ENCODE data around the gene THSD7B.

The THSD7B gene

GRCh38 chr2:137437386-137437785, 672.0 kb downstream of the THSD7B start:
- no peaks in the 10 kb centered on the region for H3K9me3 ChIP-seq (ENCODE audit: control insufficient read depth, insufficient read depth, low read length)
- H3K27ac ChIP-seq (ENCODE audit: low read depth, low read length), result no peak overlapping the region

DNA sequence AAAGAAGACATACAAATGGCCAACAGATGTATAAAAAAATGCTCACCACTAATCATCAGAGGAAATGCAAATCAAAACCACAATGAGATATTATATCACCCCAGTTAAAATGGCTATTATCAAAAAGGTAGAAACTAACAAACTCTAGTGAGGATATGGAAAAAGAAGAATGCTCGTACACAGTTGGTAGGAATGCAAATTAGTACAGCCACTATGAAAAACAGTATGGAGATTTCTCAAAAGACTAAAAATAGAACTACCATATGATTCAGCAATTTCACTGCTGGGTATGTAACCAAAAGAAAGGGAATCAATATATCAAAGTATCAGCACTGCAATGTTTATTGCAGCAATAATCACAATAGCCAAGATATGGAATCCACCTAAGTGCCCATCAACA, 679.6 kb downstream of the THSD7B start:
- H3K36me3 ChIP-seq (ENCODE audit: control insufficient read depth, low read length), result no peaks in the 10 kb centered on the region

More at GRCh38 chr2:137437386-137437785, 672.0 kb downstream of the THSD7B start:
- TF ChIP-seq EZH2phosphoT487 (IDR thresholded peaks at IDR 0.05; ENCODE audit: borderline replicate concordance, low read length), result no peak
- no peak for TF ChIP-seq CTCF (IDR thresholded peaks at IDR 0.05; ENCODE audit: low read depth, low read length, poor library complexity, severe bottlenecking)
- Histone ChIP-seq H4K20me1 (ENCODE audit: control insufficient read depth, insufficient read depth, low read depth, low read length) (no peaks in the 10 kb centered on the region), H3K27me3 (ENCODE audit: control insufficient read depth, low read length) (no peaks in the 10 kb centered on the region), H3K9me2 (replicated peaks; ENCODE audit: control insufficient read depth, low read length) (no peaks in the 10 kb centered on the region; the same call in 1 of the 2 replicates), H3K79me2 (ENCODE audit: control insufficient read depth, low read length) (no peaks in the 10 kb centered on the region), H3K4me2 (ENCODE audit: low read length) (no peak overlapping the region), H3F3A (ENCODE audit: control insufficient read depth, insufficient read depth) (no peaks in the 10 kb centered on the region), H3K4me1 (ENCODE audit: control insufficient read depth, low read length) (no peaks in the 10 kb centered on the region), H3K4me3 (ENCODE audit: low read length) (no peak overlapping the region), H3K36me3 (ENCODE audit: control insufficient read depth, low read length) (no peaks in the 10 kb centered on the region)

DNA sequence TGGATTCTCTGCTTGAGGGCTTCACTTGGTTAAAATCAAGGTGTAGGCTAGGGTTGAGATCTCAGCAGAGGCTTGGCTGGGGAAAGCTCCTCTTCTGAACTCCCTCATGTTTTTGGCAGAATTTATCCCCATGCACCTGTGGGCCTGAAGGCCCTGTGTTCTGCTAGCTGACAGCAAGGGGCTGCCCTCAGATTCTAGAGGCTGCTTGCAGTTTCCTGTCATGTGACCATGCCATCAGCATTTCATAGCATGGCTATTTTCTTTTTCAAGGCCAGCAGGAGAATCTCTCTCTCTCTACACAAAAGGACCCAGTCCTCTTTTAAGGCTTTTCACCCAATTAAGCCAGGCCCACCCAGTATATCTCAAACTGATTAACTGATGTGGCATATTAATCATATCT, 684.1 kb downstream of the THSD7B start:
- H3K36me3 ChIP-seq (ENCODE audit: control insufficient read depth, low read length), result no peaks in the 10 kb centered on the region
- H3K4me1 ChIP-seq (ENCODE audit: control insufficient read depth, low read length), result no peaks in the 10 kb centered on the region
- no peaks in the 10 kb centered on the region for H3K9me2 ChIP-seq (replicated peaks; ENCODE audit: control insufficient read depth, low read length)
- H3K4me3 ChIP-seq (ENCODE audit: low read length), result no peak overlapping the region
- no peak overlapping the region for H3K4me2 ChIP-seq (ENCODE audit: low read length)
- no peaks in the 10 kb centered on the region for H4K20me1 ChIP-seq (ENCODE audit: control insufficient read depth, insufficient read depth, low read depth, low read length)
- TF ChIP-seq CTCF (IDR thresholded peaks at IDR 0.05; ENCODE audit: low read depth, low read length, poor library complexity, severe bottlenecking) (no peak), EZH2phosphoT487 (IDR thresholded peaks at IDR 0.05; ENCODE audit: borderline replicate concordance, low read length) (no peak)
- H3K9me3 ChIP-seq (ENCODE audit: control insufficient read depth, insufficient read depth, low read length), result no peaks in the 10 kb centered on the region
- no peaks in the 10 kb centered on the region for H3F3A ChIP-seq (ENCODE audit: control insufficient read depth, insufficient read depth)
- H3K27me3 ChIP-seq (ENCODE audit: control insufficient read depth, low read length), result no peaks in the 10 kb centered on the region
- H3K27ac ChIP-seq (ENCODE audit: low read depth, low read length), result no peak overlapping the region
- no peaks in the 10 kb centered on the region for H3K79me2 ChIP-seq (ENCODE audit: control insufficient read depth, low read length)

More for the DNA sequence above, 679.6 kb downstream of the THSD7B start:
- H3K4me2 ChIP-seq (ENCODE audit: low read length), result no peak overlapping the region
- no peaks in the 10 kb centered on the region for H3F3A ChIP-seq (ENCODE audit: control insufficient read depth, insufficient read depth)
- no peak overlapping the region for H3K4me3 ChIP-seq (ENCODE audit: low read length)
- TF ChIP-seq CTCF (IDR thresholded peaks at IDR 0.05; ENCODE audit: low read depth, low read length, poor library complexity, severe bottlenecking) (no peak), EZH2phosphoT487 (IDR thresholded peaks at IDR 0.05; ENCODE audit: borderline replicate concordance, low read length) (no peak)
- H4K20me1 ChIP-seq (ENCODE audit: control insufficient read depth, insufficient read depth, low read depth, low read length), result no peaks in the 10 kb centered on the region
- no peaks in the 10 kb centered on the region for H3K79me2 ChIP-seq (ENCODE audit: control insufficient read depth, low read length)
- no peak overlapping the region for H3K27ac ChIP-seq (ENCODE audit: low read depth, low read length)
- H3K9me3 ChIP-seq (ENCODE audit: control insufficient read depth, insufficient read depth, low read length), result no peaks in the 10 kb centered on the region
- no peaks in the 10 kb centered on the region for H3K4me1 ChIP-seq (ENCODE audit: control insufficient read depth, low read length)
- no peaks in the 10 kb centered on the region for H3K27me3 ChIP-seq (ENCODE audit: control insufficient read depth, low read length)
- no peaks in the 10 kb centered on the region for H3K9me2 ChIP-seq (replicated peaks; ENCODE audit: control insufficient read depth, low read length)

All from DOHH2 (cell line).